ENCODE results near the gene LRRC8D.

- TF ChIP-seq CTCF (conservative IDR thresholded peaks at IDR 0.05; ENCODE audit: low read depth, low read length) (no peak), EZH2phosphoT487 (IDR thresholded peaks at IDR 0.05; ENCODE audit: borderline replicate concordance, low read length) (no peak)
Observed at GRCh38 chr1:89972024-89972423, 151.2 kb downstream of the LRRC8D start.
